Measurements from ENCODE around the gene ACVR1B.

- TF ChIP-seq TAF1 (IDR thresholded peaks at IDR 0.05; ENCODE audit: low read depth, low read length) (no peak), POLR2A (IDR thresholded peaks at IDR 0.05; ENCODE audit: low read depth, low read length) (no peak), POLR2AphosphoS5 (IDR thresholded peaks at IDR 0.05; ENCODE audit: low read depth, low read length) (no peak), POU2F2 (IDR thresholded peaks at IDR 0.05; ENCODE audit: low read depth, low read length) (no peak), SPI1 (IDR thresholded peaks at IDR 0.05; ENCODE audit: low read depth, low read length) (no peak), PAX5 (IDR thresholded peaks at IDR 0.05; ENCODE audit: insufficient read depth, low read length, severe bottlenecking) (no peak)
These were observed 52.1 kb downstream of the ACVR1B start for GRCh38 chr12:52003591-52003990.

All from GM12891 (cell line).